Measurements from ENCODE around the gene LAGE3. TPM values are rescaled to one million over a fixed set of nuclear protein-coding genes. Genes with fewer than 3 reads are reported as not detected.
A peak's percentile ranks its signal among the peaks of the same experiment; 100 is the strongest.

Gene LAGE3
- total and polyA plus RNA-seq, 2 of the 13 experiments (the other 11 are each of a cell fraction or from before 2014, with no cell fraction given) = 7.6 to 12.7 TPM

DNA sequence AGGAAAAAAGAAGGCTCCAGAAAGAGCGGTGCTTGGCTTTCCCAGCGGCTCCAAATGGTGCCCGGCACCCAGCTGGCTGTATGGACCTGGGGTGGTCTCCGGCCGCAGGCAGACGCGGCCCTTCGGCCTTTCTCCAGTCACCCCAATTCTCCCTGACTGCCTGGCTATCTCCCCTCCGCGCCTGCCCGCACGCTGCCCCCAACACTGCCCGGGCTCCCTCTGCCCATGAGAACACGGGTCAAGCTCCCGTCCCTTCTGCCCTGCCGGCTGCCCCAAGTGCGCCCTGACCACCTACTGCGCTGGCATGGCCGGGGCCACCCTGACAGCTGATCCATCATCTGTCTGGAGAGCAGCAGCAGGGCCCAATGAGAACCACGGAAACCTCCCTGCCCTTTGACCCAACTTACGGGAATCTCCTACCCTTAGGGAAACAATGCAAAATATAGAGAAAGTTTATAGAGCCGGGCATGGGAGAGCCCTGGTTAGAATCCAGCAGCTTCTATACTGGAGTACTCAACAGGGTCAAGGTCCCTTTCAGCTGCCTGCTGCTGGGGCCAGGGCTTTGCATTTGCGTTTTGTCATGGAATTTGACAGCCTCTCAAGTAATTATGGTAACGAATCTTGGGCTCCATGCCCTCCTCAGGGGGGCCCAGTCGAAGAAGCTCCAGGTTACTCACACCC is 38.2 kb upstream of the LAGE3 start (continued):
- TF ChIP-seq, protein P1, sequence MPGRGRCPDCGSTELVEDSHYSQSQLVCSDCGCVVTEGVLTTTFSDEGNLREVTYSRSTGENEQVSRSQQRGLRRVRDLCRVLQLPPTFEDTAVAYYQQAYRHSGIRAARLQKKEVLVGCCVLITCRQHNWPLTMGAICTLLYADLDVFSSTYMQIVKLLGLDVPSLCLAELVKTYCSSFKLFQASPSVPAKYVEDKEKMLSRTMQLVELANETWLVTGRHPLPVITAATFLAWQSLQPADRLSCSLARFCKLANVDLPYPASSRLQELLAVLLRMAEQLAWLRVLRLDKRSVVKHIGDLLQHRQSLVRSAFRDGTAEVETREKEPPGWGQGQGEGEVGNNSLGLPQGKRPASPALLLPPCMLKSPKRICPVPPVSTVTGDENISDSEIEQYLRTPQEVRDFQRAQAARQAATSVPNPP (CRISPR knock-in tag; IDR thresholded peaks at IDR 0.05) = no peak
- TF ChIP-seq CCDC6 (CRISPR knock-in tag; IDR thresholded peaks at IDR 0.05) (no peak), ZNF839 (CRISPR knock-in tag; IDR thresholded peaks at IDR 0.05; ENCODE audit: borderline replicate concordance) (no peak), ZFP37 (CRISPR knock-in tag; IDR thresholded peaks at IDR 0.05; ENCODE audit: borderline replicate concordance) (no peak), ZNF136 (CRISPR knock-in tag; IDR thresholded peaks at IDR 0.05; ENCODE audit: low read depth) (no peak), ZNF513 (CRISPR knock-in tag; conservative IDR thresholded peaks at IDR 0.05) (no peak), POGK (CRISPR knock-in tag; conservative IDR thresholded peaks at IDR 0.05) (no peak), ZNF644 (CRISPR knock-in tag; IDR thresholded peaks at IDR 0.05; ENCODE audit: low read depth) (no peak), ZNF616 (CRISPR knock-in tag; IDR thresholded peaks at IDR 0.05; ENCODE audit: low read depth) (no peak), ZNF431 (CRISPR knock-in tag; IDR thresholded peaks at IDR 0.05; ENCODE audit: borderline replicate concordance, low read depth) (no peak), EZH2 (conservative IDR thresholded peaks at IDR 0.05; ENCODE audit: low read depth, low read length) (no peak), GRHL1 (CRISPR knock-in tag; conservative IDR thresholded peaks at IDR 0.05) (no peak), HES4 (CRISPR knock-in tag; IDR thresholded peaks at IDR 0.05; ENCODE audit: borderline replicate concordance) (no peak), HOXA3 (CRISPR knock-in tag; IDR thresholded peaks at IDR 0.05) (peak; percentile 12; the same call in 1 of the 2 replicates)
- TF ChIP-seq, protein P2, sequence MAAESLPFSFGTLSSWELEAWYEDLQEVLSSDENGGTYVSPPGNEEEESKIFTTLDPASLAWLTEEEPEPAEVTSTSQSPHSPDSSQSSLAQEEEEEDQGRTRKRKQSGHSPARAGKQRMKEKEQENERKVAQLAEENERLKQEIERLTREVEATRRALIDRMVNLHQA (CRISPR knock-in tag; IDR thresholded peaks at IDR 0.05) = no peak
- TF ChIP-seq, protein P3, sequence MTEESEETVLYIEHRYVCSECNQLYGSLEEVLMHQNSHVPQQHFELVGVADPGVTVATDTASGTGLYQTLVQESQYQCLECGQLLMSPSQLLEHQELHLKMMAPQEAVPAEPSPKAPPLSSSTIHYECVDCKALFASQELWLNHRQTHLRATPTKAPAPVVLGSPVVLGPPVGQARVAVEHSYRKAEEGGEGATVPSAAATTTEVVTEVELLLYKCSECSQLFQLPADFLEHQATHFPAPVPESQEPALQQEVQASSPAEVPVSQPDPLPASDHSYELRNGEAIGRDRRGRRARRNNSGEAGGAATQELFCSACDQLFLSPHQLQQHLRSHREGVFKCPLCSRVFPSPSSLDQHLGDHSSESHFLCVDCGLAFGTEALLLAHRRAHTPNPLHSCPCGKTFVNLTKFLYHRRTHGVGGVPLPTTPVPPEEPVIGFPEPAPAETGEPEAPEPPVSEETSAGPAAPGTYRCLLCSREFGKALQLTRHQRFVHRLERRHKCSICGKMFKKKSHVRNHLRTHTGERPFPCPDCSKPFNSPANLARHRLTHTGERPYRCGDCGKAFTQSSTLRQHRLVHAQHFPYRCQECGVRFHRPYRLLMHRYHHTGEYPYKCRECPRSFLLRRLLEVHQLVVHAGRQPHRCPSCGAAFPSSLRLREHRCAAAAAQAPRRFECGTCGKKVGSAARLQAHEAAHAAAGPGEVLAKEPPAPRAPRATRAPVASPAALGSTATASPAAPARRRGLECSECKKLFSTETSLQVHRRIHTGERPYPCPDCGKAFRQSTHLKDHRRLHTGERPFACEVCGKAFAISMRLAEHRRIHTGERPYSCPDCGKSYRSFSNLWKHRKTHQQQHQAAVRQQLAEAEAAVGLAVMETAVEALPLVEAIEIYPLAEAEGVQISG (CRISPR knock-in tag; IDR thresholded peaks at IDR 0.05) = peak; percentile 17; the same call in 1 of the 2 replicates
- TF ChIP-seq, protein P4, sequence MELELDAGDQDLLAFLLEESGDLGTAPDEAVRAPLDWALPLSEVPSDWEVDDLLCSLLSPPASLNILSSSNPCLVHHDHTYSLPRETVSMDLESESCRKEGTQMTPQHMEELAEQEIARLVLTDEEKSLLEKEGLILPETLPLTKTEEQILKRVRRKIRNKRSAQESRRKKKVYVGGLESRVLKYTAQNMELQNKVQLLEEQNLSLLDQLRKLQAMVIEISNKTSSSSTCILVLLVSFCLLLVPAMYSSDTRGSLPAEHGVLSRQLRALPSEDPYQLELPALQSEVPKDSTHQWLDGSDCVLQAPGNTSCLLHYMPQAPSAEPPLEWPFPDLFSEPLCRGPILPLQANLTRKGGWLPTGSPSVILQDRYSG (CRISPR knock-in tag; IDR thresholded peaks at IDR 0.05) = no peak
